ENCODE measurements around the gene SLC16A3.
A peak's percentile ranks its signal among the peaks of the same experiment; 100 is the strongest.
"Not testable (repeated sequence)": the region's sequence is repeated elsewhere in the genome, so short reads cannot be mapped to it uniquely, and the experiment has no call there.

Gene SLC16A3

DNA sequence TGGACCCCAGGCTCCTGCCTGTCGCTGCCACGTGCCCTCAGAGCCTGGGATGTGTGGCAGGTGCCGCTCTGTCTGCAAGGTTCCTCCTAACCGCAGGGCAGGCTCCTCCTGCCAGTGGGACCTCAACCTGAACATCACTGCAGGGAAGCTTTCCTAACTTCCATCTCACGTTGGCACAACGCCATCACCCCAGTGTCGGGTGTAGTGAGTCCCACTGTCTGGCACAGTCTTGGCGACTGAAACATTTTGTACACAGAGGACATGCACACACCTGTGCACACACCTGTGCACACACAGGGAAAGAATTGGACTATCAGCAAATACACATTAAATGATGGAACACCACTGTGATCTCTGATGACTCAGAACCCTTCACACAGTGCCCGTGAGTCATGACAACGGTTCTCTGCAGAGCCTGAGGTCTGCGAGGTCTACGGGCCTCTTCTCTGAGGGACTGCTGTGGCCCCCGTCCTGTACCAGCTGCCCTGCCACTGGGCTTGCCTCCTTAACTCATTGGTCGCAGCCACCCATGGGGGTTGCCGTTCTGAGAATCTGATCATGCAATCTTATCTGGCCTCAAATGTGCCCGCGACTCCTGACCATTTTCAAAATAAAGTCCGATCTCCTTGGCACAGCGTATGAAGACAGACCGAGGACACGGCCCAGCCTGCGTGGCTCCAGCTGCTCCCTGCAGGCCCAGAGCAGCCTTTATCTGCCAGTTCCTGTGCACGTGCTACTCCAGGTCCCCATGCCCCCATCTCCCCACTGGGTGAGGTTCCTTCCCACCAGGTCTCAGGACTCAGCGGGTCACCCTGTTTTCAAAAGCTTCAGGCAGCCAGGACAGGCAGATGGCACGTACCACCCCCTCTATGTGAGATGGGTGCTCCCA, 23.8 kb upstream of the SLC16A3 start:
- peak; percentile 9 to 75 (median 61) for DNase-seq

DNA sequence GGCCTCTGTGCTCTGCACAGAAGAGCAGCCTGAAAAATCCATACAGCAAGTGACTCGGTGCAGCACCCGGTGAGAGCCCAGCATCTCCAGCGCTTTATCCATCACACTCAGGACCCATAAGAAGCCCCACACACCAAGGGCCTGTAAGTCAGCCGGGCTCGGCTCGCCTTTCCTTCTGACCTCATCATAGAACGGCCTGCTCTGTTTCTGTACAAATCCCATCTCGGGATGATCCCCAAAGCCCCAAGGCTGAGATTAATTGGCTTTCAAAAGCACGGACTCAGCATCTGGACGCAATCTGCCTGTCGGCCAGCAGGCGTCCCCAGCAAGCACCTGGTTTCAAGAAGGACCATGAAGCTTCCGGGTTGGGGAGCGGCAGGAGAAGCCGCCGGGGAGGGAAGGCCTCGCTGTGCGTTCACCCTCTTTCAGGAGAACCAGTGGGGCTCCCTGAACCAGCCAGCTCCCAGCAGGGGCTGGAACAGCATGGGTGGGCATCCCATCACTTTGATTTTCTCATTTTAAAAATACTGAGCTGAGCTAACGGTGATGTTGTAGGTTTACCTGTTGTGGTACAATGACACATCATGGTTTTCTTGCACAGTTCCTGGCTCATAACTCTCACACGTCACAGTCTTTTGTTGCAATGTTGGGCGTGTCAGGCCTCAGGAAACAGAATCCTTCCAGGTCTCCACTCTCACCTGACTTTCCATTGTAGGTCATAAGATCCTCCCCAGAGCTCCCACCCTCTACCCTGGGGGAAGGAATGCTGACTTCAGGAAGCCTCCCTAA, 22.9 kb upstream of the SLC16A3 start:
- DNase-seq = peak; percentile 80 to 89 (median 82)

DNA sequence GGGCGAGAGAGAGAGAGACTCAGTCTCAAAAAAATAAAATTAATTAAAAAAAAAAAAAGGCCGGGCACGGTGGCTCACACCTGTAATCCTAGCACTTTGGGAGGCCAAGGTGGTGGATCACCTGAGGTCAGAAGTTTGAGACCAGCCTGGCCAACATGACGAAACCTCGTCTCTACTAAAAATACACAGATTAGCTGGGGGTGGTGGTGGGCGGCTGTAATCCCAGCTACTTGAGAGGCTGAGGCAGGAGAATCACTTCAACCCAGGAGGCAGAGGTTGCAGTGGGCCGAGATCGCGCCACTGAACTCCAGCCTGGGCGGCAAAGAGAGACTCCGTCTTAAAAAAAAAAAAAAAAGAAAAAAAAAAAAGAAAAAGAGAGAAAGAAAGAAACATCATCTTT, 18.2 kb upstream of the SLC16A3 start:
- DNase-seq = not testable (repeated sequence)

DNA sequence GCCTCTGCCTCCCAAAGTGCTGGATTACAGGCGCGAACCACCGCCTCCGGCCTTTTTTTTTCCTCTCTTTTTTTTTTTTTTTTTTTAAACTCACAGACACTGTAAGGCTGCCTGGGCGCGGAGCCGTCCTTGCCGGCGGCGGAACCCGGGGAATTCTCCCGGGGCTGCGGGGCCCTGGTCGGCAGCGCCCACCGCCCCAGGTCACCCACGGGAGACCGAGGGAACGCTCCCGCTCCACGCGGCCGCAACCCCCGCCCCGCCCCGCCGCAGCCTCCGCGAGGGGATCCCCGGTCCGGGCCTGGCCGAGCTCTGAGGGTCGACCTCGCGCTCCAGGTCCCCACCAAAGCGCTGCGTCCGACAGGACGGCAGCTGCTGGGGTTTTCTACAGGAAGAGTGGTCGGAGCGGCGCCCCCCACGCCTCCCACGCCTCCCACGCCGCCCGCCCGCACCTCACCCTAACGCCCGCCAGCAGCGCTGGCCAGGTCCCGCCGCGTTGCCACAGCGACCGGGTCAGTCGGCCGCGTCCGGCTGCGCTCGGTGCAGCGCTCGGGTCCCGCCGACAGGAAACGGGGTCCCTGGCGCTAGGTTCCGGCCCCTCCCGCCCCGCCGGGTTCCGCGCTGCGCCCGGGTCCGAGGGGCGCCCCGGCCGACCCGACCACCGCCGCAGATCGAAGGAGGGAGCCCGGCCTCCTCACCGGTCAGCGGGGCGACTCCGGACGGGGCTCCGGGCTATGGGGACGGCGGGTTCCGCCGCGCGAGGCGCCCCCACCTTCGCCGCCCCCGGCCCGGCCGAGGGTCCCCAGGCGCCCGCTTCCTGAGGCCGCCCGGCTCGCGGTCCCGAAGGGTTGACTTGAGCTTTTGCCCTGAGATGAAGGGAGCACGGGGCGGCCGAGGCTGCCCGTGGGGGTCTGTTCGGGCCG, 16.3 kb upstream of the SLC16A3 start, which contains the start of gene CCDC57:
CCDC57 (minus strand) TSS at position 512 of the 920 bp plus-strand sequence. CDS start 10,898 bp downstream, outside the sequence.
- DNase-seq = peak; percentile 80 to 81 (median 80)

DNA sequence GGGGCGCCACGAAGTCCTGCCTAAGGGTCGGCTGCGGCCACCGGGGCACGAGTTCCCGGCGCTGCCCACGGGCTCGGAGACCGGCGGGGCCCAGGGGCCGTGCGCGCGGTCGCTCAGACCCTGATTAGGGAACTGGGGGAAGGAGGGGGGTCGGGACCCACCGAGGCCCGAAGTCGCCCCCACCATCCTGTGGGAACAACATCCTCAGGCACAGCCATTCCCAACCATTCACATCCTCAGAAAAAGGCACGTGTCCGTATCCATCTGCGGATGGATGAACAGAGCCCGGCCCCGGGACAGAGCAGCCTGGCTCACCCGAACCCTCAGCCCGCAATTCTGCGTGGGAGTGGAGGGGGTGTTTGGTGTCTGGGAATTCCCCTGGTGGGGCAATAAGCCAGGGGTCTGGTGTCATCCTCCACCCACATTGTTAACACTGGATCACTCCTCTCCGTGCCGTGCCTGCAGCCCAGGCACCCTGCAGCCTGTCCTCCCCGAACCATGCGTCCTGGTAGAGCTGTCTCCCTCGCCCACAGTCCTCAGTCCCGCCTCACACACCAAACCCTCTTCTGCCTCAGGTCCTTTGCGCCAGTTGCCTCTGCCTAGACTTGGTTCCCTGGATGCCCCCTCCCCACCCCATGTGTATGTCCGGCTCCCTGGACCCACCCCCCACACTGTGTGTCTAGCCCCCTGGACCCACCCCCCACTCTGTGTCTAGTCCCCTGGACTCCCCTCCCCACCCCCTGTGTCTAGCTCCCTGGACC, 15.4 kb upstream of the SLC16A3 start:
- peak; percentile 18 to 72 (median 60) for DNase-seq

DNA sequence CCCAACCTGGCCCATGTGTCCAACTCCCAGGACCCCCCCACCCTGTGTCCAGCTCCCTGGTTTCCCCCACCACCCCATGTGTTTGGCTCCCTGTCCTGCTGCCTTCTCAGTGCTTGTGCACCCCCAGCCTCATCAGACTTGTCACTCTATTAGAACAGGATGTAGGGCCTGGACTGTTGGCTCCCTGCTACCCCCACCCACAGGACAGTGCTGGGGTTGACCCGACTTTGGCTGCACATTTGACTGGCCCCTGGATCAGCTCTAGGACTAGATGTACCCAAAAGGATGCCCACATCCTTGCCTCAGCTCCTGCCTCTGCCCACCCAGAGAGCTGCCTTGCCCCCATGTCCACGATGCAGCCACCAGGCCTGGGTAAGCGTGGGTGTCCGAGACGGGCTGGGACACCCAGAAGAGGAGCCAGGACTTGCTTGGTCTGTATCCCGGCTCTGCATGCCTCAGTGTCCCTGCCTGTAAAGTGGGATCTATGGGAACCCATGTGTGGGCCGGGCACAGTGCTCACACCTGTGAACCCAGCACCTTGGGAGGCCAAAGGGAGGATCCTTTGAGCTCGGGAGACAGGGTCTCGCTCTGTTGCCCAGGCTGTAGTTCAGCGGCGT, 14.7 kb upstream of the SLC16A3 start:
- DNase-seq = no peak

DNA sequence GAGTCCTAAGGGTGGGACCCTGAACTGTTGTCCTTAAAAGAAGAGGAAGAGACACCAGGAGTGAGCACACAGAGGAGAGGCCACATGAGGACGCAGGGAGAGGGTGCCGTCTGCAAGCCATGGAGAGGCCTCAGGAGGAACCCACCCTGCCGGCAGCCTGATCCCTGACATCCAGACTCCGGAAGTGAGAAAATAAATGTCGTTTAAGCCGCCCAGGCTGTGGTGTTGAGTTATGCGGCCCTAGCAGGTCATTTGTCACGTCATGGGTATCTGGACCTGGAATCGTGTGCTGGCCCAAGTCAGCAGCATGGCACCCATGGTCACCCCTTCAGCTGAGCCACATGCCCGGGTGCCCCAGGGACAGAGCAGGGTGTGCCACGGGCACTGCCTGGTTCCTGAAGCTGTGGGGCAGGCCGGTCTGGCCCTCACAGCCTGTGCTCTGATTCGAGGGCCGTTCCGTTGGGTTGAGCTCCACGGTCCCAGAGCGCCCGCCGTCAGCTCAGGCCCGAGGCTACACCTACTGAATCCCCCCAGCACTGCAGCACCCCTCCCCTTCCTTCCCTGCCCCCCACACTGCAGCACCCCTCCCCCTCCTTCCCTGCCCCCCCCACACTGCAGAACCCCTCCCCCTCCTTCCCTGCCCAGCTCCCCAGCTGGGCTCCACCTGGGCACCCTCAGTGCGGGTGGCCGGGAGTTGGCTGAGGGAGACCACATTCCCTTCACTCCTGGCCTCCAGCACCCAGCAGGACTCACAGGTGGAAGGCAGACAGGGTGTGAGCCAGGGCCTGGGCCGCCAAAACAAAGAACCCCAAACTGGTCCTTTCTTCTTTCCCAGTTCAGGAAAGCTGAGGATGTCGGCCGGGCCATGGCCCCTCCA, 13.5 kb upstream of the SLC16A3 start:
- no peak for DNase-seq

DNA sequence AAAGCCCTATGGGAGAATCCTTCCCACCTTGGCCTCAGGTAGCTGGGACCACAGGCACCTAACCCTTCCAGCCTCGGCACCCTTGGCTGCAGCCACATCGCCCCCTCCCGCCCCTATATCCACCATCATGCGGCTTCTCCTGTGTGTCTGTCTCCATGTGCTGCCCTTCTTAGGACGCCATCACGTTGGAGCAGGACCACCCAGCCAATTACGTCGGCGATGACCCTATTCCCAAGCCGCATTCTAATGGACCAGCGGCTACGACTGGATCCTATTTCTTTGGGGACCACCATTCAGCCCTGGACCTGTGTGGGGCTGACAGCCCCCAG, 12.9 kb upstream of the SLC16A3 start:
- no peak for DNase-seq

DNA sequence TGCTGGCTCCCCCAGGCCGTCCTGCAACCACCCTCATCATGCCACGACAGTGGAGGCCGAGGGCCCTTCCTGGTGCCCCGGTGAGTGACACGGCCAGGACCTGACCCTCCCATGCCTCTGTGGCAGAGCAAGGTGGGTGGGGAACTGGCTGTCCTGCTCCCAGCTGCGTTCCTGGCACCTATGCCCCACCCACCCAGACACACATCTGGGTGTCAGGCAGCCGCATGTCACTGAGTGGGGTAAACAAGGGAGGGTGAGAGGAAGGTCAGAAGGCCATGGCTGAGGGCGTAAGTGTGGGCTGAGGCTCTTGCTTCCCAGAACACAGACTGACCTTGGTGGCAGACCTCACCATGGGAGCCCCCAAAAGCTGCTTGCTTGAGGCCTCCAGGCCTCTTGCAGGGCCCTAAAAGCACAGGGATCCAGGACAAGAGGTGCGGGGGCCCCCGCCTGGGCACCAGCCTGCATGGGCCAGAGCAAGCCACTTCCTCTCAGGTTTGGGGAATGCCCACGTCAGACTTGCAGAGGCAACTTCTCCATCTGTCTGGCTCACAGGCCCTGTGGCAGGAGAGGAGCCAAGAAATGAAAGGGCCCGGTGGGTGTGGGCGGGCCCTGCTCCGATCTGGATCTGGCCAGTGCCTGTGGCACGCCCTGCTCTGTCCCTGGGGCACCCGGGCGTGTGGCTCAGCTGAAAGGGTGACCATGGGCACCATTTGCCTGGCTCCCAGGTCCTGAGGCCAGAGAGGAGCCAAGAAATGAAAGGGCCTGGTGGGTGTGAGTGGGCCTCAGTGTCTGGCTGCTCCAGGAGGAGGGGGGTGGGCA, 12.3 kb upstream of the SLC16A3 start:
- DNase-seq = no peak

DNA sequence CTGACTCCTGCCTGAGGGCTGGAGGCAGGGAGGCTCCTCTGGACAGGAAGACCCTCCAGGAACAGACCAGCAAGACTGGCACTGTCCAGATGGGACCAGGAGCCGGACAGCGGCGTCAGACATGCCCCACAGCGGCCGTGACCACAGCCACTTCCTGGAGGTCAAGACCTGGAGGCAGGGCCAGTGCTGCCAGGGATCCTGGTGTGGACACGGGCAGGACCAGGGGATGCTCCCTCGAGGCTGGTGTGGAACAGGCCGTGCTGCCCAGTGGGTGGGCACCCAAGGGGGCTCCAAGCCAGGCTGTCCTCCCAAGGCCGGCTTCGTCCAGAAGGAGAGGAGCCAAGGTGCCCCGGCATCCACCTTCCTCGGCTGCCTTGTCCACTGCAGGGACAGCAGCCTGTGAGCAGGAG, 11.7 kb upstream of the SLC16A3 start:
- DNase-seq = no peak

DNA sequence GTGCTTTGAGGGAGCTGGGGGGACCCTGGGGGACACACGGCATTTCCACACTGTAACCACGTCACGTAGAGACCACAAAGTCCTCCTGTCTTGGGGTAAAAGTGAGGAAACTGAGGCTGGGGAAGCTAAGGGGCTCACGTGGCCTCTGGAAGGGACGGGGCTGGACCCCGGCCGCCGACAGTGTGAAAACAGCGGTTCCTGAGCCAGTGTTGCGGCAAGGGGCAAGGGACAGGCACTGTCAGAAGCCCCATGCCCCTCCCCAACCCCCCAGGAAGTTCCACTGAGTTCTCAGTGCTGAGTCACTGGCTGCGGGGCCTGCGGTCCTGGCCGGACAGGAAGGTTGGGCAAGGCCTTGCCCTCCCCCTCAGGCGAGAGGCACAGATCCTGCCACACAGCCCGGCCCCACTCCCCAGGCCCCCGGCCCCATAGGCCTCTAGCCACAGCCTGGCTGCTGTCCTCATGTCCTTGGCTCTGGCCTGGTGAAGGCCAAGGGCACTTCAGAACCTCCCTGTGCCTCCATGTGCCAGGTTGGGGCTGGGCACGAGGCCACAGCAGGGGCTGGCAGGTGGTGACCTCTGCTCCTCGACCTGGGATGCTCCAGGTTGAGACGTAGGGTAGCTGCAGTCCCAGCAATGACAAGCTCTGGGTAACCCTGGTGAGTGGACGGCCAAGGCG, 11.2 kb upstream of the SLC16A3 start:
- no peak for DNase-seq

DNA sequence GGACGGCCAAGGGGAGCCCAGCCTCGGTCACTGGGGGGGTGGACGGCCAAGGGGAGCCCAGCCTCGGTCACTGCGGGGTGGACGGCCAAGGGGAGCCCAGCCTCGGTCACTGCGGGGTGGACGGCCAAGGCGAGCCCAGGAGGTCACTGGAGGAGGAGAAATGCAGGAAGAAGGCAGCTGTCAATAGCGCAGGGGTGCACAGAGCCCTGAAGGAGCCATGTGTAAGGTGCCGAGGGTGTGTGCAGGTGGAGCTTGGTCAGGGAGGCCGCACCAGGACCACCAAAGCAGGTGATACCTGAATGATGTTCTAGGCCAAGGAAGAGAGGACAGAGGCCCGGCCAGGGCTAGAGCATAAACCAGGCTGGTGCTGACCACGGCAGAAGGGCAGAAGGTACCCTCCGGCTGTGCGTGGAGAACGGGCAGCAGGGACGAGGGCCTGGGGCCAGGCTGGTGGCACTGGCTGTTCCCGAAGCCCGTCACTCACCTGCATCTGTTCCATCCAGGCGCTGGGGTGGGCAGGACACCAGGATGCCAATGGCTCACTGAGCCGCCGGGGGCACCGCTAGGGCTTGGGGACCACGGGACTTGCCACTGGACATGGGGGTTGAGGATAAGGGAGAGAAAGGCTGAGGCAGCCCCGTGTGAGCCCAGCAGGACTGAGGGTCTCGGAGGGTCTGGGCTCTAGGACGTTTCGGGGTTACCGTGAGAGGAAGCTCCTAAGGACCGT, 10.3 kb upstream of the SLC16A3 start:
- no peak for DNase-seq

DNA sequence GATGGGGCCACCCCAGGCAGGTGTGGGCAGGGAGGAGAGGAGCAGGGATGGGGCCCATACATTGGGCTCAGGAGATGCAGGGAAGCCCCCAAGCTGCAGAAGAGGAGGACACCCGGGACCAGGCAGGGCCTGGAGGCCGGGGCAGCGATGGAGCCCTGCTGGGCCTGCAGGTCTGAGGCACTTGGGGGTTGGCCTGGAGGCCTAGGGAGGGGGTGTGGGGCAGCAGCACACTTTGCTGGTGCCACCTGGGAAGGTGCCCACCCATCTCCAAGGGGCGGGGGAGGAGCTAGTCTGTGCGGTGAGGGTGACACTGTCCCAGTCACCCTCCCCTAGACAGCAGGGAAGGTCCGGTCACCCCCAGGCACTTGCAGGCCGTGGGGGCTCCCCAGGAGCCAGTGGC, 9.8 kb upstream of the SLC16A3 start:
- no peak for DNase-seq

DNA sequence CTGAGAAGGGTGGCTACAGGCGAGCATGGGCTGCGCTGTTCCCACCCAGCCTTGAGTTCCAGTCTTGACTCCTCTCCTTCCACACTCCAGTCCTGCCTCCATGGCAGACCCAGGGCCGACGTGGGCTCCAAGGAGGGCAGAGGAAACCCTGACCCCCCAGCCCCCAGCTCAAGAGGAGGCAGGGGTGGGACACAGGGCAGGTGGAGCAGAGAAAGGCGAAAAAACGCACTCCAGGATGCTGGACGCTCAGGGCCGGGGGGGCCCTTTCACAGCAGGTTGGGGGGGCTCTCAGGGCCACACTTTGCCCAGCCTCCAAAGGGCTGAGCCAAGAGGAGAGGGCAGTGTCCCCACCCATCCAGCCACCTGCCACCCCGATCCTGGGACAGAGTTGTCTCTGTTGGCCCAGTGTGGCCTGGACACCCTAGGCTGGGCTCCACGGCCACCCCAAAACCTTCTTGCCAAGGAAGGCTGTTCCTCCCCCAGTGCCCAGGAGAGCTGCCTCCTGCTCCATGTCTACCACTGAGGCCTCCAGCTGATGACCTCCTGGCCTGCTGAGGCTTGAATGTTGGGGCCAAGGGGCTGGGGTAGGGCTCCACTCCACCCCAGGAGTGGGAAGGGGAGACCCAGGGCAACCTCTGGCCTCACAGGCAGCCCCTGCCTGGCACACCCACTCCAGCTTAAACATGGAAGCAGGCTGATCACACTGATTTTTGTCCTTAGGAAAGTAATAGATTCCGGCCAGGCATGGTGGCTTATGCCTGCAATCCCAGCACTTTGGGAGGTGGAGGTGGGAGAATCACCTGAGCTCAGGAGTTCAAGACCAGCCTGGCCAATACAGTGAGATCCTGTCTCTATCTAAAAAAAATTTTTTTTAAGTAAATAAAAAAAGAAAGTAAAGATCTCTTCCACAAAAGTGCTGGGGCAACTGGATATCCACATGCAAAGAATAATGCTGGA, 8.8 kb upstream of the SLC16A3 start:
- no peak for DNase-seq

DNA sequence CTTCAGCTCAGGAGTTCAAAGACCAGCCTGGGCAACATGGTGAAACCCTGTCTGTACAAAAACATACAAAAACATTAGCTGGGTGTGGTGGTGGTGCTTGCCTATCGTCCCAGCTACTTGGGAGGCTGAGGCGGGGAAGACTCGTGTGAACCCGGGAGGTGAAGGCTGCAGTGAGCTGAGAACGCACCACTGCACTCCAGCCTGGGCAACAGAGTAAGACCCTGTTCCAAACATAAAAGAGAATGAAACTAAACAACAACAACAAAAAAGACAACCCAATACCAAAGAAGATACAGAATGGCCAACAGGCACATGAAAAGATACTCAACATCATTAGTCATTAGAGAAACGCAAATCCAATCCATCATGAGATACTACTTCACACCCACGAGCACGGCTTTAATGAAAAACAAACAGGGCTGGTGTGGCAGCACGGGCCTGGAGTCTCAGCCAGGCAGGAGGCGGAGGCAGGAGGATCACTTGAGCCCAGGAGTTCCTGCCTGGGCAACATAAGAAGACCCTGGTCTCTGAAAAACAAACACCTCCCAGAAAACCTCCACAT, 7.4 kb upstream of the SLC16A3 start:
- no peak for DNase-seq

DNA sequence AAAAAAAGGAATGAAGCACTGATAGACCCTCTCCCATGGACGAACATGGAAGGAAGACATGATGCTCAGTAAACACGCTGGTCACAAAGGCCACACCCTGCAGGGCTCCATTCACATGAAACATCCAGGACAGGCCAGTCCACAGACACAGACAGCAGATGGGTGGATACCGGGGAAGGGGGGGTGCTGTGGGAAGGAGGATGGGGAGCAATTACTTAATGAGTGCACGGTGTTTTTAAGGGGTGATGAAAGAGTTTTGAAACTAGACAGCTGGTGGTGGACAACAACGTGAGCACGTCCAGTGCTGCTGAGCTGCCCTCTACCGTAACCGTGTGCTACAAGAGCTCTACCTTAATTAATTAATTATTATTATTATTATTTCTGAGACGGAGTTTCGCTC, 6.0 kb upstream of the SLC16A3 start:
- DNase-seq = no peak

DNA sequence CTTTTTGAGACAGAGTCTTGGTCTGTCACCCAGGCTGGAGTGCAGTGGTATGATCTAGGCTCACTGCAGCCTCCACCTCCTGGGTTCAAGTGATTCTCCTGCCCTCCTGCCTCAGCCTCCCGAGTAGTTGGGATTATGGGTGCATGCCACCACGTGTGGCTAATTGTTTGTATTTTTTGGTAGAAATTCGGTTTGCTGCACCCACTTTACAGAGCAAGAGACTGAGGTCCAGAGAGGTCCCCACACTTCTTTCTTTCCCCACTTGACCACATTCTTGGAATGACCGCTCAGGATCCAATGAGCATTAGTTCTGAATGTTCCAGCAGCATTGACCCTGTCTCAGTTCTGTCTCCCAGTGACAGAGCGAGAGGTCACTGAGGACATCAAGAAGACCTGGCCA, 5.3 kb upstream of the SLC16A3 start:
- no peak for DNase-seq

All from NCI-H1417 (cell line).